Vagina (tissue), 2 donors: Measurements from ENCODE around the gene SDR9C7.
"Not testable (repeated sequence)": the region's sequence is repeated elsewhere in the genome, so short reads cannot be mapped to it uniquely, and the experiment has no call there.

ENCODE experiments used
- POLR2A ChIP-seq, 2 donors: fragments of 450-650 bp; IDR thresholded peaks; one replicate each; pipeline ENCODE4 v1.6.1; 2017; ENCODE audit warnings: antibody characterized with exemption in 2 of 2, mild to moderate bottlenecking in 2 of 2, moderate library complexity in 2 of 2
- TF ChIP-seq, protein P1 (sequence below), 3 experiments: fragments of 450-650 bp in 2 of 3; fragments of 200-600 bp in 1 of 3; sonication (generic) in 1 of 3; IDR thresholded peaks; one replicate each; pipeline ENCODE4 v1.5.1; 2017 to 2019; ENCODE audit warnings: antibody characterized with exemption in 3 of 3, mild to moderate bottlenecking in 2 of 3, moderate library complexity in 2 of 3

DNA sequence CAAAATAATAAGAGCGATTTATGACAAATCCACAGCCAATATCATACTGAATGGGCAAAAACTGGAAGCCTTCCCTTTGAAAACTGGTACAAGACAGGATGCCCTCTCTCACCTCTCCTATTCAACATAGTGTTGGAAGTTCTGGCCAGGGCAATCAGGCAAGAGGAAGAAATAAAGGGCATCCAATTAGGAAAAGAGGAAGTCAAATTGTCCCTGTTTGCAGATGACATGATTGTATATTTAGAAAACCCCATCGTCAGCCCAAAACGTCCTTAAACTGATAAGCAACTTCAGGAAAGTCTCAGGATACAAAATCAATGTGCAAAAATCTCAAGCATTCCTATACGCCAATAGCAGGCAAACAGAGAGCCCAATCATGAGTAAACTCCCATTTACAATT is 28.0 kb upstream of the SDR9C7 start:
- not testable (repeated sequence) for TF ChIP-seq POLR2A (IDR thresholded peaks at IDR 0.05)
- TF ChIP-seq, protein P1, sequence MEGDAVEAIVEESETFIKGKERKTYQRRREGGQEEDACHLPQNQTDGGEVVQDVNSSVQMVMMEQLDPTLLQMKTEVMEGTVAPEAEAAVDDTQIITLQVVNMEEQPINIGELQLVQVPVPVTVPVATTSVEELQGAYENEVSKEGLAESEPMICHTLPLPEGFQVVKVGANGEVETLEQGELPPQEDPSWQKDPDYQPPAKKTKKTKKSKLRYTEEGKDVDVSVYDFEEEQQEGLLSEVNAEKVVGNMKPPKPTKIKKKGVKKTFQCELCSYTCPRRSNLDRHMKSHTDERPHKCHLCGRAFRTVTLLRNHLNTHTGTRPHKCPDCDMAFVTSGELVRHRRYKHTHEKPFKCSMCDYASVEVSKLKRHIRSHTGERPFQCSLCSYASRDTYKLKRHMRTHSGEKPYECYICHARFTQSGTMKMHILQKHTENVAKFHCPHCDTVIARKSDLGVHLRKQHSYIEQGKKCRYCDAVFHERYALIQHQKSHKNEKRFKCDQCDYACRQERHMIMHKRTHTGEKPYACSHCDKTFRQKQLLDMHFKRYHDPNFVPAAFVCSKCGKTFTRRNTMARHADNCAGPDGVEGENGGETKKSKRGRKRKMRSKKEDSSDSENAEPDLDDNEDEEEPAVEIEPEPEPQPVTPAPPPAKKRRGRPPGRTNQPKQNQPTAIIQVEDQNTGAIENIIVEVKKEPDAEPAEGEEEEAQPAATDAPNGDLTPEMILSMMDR (IDR thresholded peaks at IDR 0.05), result not testable (repeated sequence)
